Subcutaneous abdominal adipose tissue (tissue), 5 donors: ENCODE data around the gene PARP12.

Experiments
- H3K27ac ChIP-seq: one replicate; pipeline ENCODE4 v1.7.0; 2013; ENCODE audit warnings: low read depth, mild to moderate bottlenecking, inconsistent platforms, low read length, moderate library complexity
- H3K27me3 ChIP-seq, 5 donors: one replicate each; pipeline ENCODE4 v1.7.0; 2013; ENCODE audit warnings: low read length in 5 of 5, inconsistent platforms in 1 of 5; ENCODE audit not compliant: control insufficient read depth in 5 of 5, insufficient read depth in 4 of 5
- H3K36me3 ChIP-seq, 5 donors: one replicate each; pipeline ENCODE4 v1.7.0; 2013; ENCODE audit warnings: low read length in 5 of 5; ENCODE audit not compliant: control insufficient read depth in 5 of 5, insufficient read depth in 5 of 5
- H3K4me1 ChIP-seq, 5 donors: one replicate each; pipeline ENCODE4 v1.7.0; 2013; ENCODE audit warnings: low read length in 5 of 5, mild to moderate bottlenecking in 3 of 5, moderate library complexity in 1 of 5; ENCODE audit not compliant: control insufficient read depth in 5 of 5, insufficient read depth in 5 of 5
- H3K4me3 ChIP-seq, 5 donors: one replicate each; pipeline ENCODE4 v1.7.0; 2013; ENCODE audit warnings: low read length in 5 of 5, low read depth in 1 of 5
- H3K9ac ChIP-seq, 5 donors: one replicate each; pipeline ENCODE4 v1.7.0; 2013; ENCODE audit warnings: low read length in 5 of 5, mild to moderate bottlenecking in 4 of 5, moderate library complexity in 3 of 5
- H3K9me3 ChIP-seq, 5 donors: one replicate each; pipeline ENCODE4 v1.7.0; 2013; ENCODE audit warnings: low read length in 5 of 5; ENCODE audit not compliant: control insufficient read depth in 5 of 5
- donor health status: healthy.
- donor health status: healthy.
- donor health status: healthy.
- donor health status: healthy.
- donor health status: healthy.

PARP12 gene

DNA sequence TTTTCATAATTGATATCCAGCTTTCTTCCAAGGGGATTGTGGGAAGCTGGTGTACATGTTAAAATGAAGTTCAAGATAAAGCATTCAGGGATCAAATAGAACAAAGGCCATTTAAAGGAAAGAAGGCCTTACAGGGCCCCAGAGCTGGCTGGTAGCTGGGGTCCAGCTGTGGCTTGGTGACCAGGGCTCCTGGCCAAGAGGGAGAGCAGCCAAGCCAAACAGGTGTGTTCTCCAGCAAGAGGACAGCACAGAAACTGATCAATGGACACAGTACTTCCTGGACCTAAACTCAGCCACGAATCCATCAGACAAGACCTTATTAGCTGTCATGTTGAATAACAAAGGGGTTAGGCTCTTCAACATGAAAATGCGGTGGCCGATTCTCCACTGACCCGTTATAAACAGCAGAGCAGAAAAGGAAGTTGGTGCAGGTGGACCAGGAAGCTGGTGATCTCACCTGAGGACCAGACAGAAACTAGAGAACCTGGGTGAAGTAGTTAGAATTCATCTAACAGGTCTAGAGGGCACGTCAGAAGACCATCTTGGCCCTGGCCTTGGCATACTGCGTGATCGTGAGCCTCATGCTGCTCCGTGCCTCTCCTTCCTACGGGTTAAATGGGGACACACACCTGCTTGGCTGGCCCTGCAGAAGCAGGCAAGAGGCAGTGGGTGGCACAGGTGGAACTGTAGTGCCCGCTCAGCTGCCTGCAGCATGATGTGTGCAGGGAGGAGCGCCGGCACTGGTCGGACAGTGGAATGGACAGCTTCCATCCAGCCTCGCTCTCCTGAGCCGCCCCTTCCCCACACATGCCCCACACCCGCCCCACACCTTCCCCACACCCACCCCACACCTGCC, 53.8 kb downstream of the PARP12 start:
- Histone ChIP-seq H3K4me3 (no peak overlapping the region), H3K27me3 (no peaks in the 10 kb centered on the region), H3K36me3 (peaks cover 0 to 11% (median 0%) of the 10 kb centered on the region in 5 donors), H3K27ac (no peak overlapping the region), H3K4me1 (no peaks in the 10 kb centered on the region), H3K9me3 (no peaks in the 10 kb centered on the region), H3K9ac (no peak overlapping the region)

DNA sequence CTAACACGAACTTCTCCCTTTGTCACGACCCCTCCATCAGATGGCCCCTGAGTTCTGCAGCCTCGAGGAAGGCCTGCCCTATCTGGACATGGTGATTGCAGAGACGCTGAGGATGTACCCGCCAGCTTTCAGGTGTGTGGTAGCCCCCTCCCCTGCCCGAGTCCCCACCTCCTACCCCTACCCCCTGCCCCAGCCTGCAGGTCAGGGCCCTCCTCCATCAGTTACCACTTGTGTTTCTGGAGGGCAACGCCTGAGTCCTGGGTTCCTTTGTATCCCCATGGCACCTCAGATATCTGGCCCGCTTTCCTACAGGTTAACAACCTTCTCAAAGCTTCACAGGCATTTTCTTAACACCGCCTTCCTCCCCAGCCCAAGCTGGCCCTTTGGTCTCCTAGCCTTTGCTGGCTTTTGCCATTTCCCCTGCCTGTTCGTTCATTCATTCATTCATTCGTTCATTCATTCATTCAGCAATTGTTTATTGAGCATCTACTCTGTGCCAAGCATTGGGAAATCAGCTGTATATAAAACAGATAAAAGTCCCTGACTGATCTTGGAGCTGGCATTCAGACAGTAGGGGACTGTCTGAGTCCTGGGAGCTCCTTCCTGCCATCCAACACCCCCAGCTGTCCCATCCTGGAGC, 55.6 kb downstream of the PARP12 start:
- Histone ChIP-seq H3K9ac (no peak overlapping the region), H3K36me3 (peaks cover 0 to 4% (median 0%) of the 10 kb centered on the region in 5 donors), H3K4me1 (no peaks in the 10 kb centered on the region), H3K27ac (no peak overlapping the region), H3K9me3 (no peaks in the 10 kb centered on the region), H3K4me3 (no peak overlapping the region), H3K27me3 (no peaks in the 10 kb centered on the region)

DNA sequence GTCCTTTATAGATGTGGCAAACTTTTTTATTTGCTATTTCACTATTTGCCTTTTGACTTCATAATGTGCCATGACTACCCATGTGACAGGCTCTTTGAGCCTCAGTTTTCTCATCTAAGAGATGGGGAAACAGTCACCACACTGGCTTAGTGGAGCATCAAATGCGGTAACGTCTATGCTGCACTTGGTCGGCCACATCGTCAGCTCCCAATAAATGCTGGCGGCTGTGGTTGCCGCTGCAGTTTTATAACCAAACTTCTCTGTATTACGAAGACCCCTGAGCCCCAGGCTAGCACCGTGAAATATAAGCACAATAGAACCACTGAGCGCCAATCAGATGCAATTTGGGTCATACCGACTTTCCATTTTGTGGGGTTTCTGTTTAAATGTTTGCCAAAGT, 56.2 kb downstream of the PARP12 start:
- no peak overlapping the region for H3K4me3 ChIP-seq

DNA sequence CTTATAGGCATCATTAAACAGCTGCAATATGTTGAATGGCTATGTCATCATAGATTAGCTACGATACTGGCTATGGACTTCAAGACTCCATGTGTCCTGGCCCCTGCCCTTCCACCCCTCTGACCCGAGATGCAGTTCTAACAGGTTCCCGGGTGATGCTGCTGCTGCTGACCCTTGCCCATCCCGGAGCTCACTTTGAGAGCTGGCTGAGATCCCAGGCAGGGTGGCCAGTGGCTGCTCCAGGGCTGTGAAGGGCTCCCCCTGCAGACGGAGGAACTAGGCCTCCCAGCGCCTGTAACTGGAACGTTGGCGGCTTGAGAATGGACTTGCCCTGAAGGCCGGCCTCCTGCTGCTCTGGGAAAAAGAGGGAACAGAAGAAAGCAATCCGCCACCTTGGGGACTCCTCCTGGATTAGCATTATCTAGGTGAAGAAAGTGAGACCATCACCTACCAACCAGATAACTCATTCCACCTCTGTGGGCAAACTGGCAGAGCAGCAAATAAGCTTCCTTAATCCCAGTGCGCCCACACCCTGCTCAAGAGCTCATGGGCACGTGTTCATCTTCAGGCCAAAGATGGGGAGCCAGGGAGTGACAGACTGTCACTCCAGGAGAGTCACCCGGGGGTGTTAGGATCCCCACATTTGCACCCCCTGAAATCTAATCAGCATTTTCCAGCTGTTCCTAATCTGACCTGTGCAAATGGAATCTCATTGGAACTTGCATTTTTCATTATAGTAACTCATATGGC, 56.8 kb downstream of the PARP12 start:
- Histone ChIP-seq H3K36me3 (peaks cover 0 to 4% (median 0%) of the 10 kb centered on the region in 5 donors), H3K4me3 (no peak overlapping the region), H3K27me3 (no peaks in the 10 kb centered on the region), H3K9ac (no peak overlapping the region), H3K9me3 (no peaks in the 10 kb centered on the region), H3K4me1 (no peaks in the 10 kb centered on the region), H3K27ac (no peak overlapping the region)

More for the DNA sequence above, 56.2 kb downstream of the PARP12 start:
- peaks cover 0 to 4% (median 0%) of the 10 kb centered on the region in 5 donors for H3K36me3 ChIP-seq
- H3K9ac ChIP-seq: no peak overlapping the region
- no peaks in the 10 kb centered on the region for H3K9me3 ChIP-seq
- no peaks in the 10 kb centered on the region for H3K27me3 ChIP-seq
- H3K27ac ChIP-seq: no peak overlapping the region
- no peaks in the 10 kb centered on the region for H3K4me1 ChIP-seq

DNA sequence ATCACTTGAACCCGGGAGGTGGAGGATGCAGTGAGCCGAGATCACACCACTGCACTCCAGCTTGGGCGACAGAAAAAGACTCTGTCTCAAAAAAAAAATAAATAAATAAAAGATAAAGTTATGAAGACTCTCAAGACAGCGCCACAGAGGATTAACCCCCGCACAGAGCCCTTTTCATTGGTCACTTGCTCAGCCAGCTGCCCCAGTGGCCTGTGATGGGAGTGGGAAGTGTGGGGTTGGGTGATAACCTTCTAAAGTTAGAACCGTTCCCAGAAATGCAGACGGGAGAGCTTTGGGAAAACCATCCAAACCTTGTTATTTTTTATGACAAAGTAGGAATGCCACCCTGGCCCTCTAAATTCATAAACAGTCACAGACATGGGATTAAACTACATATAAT, 57.4 kb downstream of the PARP12 start:
- Histone ChIP-seq H3K36me3 (peaks cover 0 to 2% (median 0%) of the 10 kb centered on the region in 5 donors), H3K4me1 (no peaks in the 10 kb centered on the region), H3K9ac (no peak overlapping the region), H3K27ac (no peak overlapping the region), H3K4me3 (no peak overlapping the region), H3K9me3 (no peaks in the 10 kb centered on the region), H3K27me3 (no peaks in the 10 kb centered on the region)

DNA sequence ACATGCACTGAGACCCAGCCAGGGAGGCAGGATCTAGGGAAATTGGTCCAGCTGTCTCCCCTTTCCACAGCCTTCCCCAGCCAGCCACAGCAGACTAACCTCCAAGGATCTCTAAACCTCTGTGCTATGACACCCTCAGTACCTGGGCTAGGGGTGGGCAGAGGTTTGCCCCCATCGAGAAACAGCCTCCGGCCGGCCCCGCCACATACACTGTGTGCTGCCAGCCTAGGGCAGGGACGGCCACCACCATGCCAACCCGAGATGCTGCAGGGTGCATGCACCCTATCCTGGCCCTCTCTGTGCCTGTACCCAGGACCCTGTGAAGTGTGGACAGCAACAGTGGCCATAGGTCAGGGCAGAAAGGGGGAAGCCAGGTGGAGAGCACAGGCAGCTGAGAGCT, 58.1 kb downstream of the PARP12 start:
- H3K4me1 ChIP-seq: no peaks in the 10 kb centered on the region
- H3K9me3 ChIP-seq: no peaks in the 10 kb centered on the region
- no peak overlapping the region for H3K9ac ChIP-seq
- H3K36me3 ChIP-seq: no peaks in the 10 kb centered on the region
- H3K27me3 ChIP-seq: no peaks in the 10 kb centered on the region
- no peak overlapping the region for H3K4me3 ChIP-seq
- H3K27ac ChIP-seq: no peak overlapping the region

DNA sequence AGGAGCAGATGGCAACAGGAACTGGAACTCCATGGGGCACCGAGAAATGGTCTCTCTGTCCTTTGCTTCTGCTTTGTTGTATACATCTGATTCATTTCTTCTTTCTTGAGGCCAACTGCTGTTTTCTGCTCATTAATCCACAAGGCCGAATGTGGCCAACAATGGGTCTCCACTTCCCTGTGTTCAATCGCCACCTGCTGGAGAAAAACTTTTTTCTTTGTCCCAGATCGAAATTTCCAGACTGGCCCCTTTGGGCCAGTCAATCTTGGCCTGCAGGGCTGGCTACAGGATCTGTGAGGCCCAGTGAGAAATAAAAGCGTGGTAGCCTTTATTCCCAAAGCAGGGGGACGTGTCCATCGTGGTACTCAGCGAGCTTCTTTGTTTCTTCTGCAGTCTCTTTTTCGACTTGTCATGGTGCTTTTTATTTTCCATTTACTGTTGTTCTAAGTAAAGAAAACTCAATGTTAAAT, 58.8 kb downstream of the PARP12 start:
- Histone ChIP-seq H3K27me3 (no peaks in the 10 kb centered on the region), H3K4me3 (no peak overlapping the region)

DNA sequence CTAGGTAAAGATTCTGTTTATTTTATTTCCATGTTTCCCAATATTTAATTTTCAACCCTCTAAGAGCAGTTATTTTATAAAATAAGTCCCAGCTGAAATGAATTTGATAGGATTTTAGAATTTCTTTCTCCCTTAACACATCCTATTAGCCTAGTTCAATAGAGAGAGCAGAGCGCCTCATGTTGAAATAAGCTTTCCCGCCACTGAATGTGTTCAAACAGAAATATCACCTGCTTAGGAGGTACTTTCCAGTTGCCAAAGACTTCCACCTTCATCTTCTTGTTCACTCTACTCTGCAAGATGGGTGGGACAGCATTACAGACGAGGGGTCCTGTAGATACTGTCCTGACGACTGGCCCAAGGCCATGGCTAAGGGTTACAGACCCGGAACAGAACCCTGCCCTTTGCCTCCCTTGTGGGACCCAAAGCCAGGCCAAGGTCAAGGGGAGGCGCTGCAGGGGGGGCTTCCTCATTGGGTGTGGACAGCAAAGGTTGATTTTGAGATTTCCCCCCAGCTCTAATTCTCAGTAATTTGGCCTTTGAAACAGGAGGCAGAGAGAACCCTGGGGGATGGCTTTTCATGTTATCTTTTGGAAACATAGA, 62.0 kb downstream of the PARP12 start:
- Histone ChIP-seq H3K27ac (no peak overlapping the region), H3K9ac (no peak overlapping the region)

More for the DNA sequence above, 58.8 kb downstream of the PARP12 start:
- Histone ChIP-seq H3K36me3 (no peaks in the 10 kb centered on the region), H3K4me1 (no peaks in the 10 kb centered on the region), H3K9me3 (no peaks in the 10 kb centered on the region), H3K9ac (no peak overlapping the region), H3K27ac (no peak overlapping the region)

DNA sequence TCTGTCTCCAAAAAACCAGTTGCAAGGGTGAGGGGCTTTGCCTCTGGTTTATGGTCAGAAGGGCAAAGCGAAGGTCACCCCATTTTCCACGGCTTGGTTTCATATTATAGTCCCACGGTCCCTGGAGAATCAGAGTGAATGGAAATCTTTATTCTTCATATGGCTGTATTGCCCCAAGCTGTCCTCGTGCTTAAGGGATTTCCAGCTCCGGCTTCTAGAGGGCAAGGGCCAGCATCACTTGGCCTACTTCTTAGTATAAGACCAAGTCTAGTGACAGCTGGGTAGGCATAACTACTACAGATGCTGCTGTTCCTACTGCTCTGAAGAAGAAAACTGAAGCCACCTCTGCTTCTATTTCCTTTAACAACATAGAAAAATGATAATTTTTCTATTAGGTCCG, 63.2 kb downstream of the PARP12 start:
- H3K4me3 ChIP-seq: no peak overlapping the region
- H3K27ac ChIP-seq: no peak overlapping the region
- H3K27me3 ChIP-seq: no peaks in the 10 kb centered on the region
- H3K9me3 ChIP-seq: no peaks in the 10 kb centered on the region
- H3K36me3 ChIP-seq: no peaks in the 10 kb centered on the region
- H3K4me1 ChIP-seq: no peaks in the 10 kb centered on the region
- H3K9ac ChIP-seq: no peak overlapping the region

More for the DNA sequence above, 62.0 kb downstream of the PARP12 start:
- no peaks in the 10 kb centered on the region for H3K9me3 ChIP-seq
- no peaks in the 10 kb centered on the region for H3K27me3 ChIP-seq
- H3K4me1 ChIP-seq: no peaks in the 10 kb centered on the region
- H3K4me3 ChIP-seq: no peak overlapping the region
- no peaks in the 10 kb centered on the region for H3K36me3 ChIP-seq
